ENCODE data around the gene SRC.

Gene SRC

GRCh38 chr20:37421988-37422387, 76.0 kb downstream of the SRC start:
- DNase-seq (ENCODE audit: low spot score), result no peak

GRCh38 chr20:37422791-37423286, 76.9 kb downstream of the SRC start:
- TF ChIP-seq CTCF (IDR thresholded peaks at IDR 0.05; ENCODE audit: extremely low read depth, missing control alignments), result no peak
- no peak for DNase-seq (ENCODE audit: low spot score)

More at GRCh38 chr20:37421988-37422387, 76.0 kb downstream of the SRC start:
- TF ChIP-seq CTCF (IDR thresholded peaks at IDR 0.05; ENCODE audit: extremely low read depth, missing control alignments), result no peak

- DNase-seq (ENCODE audit: low spot score), result no peak
- TF ChIP-seq CTCF (IDR thresholded peaks at IDR 0.05; ENCODE audit: extremely low read depth, missing control alignments), result no peak
Observed at GRCh38 chr20:37423545-37423944, 77.6 kb downstream of the SRC start.

- no peak for DNase-seq (ENCODE audit: low spot score)
- no peak for TF ChIP-seq CTCF (IDR thresholded peaks at IDR 0.05; ENCODE audit: extremely low read depth, missing control alignments)
Observed at GRCh38 chr20:37424062-37424851, 78.3 kb downstream of the SRC start.

- TF ChIP-seq CTCF (IDR thresholded peaks at IDR 0.05; ENCODE audit: extremely low read depth, missing control alignments), result no peak
- no peak for DNase-seq (ENCODE audit: low spot score)
Observed at GRCh38 chr20:37425103-37425625, 79.2 kb downstream of the SRC start.

GRCh38 chr20:37426106-37426505, 80.2 kb downstream of the SRC start:
- no peak for DNase-seq (ENCODE audit: low spot score)

More at GRCh38 chr20:37426106-37426505, 80.2 kb downstream of the SRC start:
- TF ChIP-seq CTCF (IDR thresholded peaks at IDR 0.05; ENCODE audit: extremely low read depth, missing control alignments), result no peak

Measured in GM20000 (cell line).